Stimulated activated CD4-positive, alpha-beta T cell treated with anti-CD3 and anti-CD28 coated beads, Interleukin-12 subunit alpha, Interleukin-12 subunit beta, amount 100 ng/mL, for 24 hours (primary cell): Measurements from ENCODE around the gene AUTS2.

Experiments
- DNase-seq, 2 experiments: peaks; one replicate each; pipeline ENCODE4 v3.0.0-alpha.2; 2020; ENCODE audit warnings: low read depth in 2 of 2

Gene AUTS2

DNA sequence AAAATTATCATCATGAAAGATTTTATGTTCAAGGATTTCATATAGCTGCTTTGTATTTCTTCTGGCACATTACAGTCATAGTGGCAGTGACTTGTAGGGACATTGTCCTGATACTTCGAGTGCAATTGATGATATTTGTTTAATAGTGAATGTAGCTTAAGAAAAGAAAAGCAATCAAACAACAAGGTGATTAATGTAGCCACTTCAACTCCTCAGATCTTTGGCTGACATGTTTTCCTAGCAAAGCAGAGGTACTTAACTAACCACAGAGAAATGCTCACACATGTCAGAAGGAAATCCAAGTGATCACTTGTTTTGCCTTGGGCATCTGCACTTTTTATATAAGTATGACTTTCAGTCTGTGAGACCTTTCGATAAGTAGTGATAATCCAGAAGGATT lies 470.3 kb downstream of the AUTS2 start:
- DNase-seq, result no peak

DNA sequence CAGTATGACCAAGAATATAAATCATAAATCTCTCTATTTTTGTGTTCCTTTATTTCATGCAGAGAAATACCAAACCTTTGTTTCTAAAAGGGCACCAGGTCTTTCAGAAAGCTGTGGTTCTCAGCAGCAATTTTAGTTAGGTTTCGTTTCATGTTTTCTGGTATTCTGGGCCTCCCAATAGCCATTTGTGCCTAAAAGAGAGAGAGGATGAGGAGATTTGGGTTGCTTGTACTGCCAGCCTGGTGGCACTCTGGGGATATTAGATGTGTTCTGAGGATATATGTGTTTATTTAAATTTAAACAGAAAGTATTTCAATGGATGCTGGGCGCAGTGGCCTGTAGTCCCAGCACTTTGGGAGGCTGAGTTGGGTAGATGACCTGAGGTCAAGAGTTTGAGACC lies 471.7 kb downstream of the AUTS2 start:
- DNase-seq, result no peak

DNA sequence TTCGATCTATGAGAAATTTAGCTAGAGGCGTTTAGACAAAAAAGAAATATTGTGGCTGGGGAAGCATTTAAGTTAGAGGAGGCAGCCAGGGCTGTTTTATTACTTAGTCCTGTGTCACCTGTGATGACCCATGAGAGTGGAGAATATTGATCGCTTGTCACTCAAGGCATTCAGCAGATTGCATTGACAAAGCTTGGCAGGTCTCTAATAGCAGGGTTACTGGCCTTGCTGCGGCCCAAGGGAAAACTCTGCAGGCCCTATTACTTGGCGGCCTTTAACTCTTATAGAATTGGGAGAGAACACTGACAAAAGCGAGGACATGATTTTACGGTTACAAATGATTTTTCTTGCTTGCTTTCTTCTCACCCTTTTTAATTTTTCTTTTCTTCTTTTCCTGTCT lies 473.5 kb downstream of the AUTS2 start:
- DNase-seq, result no peak

DNA sequence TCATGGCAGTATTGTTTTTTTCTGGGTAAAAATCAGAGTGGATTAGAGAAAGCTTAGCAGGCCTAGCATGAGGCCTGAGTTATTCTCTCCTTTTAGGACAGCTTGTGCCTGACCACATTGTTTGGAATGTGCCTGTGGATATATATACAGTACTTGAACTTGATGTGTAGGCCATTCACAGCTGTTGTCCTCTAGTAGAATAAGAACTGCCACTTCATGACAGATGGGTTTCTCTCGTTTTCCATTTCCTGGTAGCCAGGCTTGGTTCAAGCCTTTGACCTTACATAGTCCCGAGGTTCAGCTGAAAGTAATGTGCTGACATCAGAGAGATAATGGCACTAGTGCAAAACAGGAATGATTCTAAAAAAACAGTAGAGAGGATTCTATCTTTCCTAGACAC lies 473.9 kb downstream of the AUTS2 start:
- no peak for DNase-seq

DNA sequence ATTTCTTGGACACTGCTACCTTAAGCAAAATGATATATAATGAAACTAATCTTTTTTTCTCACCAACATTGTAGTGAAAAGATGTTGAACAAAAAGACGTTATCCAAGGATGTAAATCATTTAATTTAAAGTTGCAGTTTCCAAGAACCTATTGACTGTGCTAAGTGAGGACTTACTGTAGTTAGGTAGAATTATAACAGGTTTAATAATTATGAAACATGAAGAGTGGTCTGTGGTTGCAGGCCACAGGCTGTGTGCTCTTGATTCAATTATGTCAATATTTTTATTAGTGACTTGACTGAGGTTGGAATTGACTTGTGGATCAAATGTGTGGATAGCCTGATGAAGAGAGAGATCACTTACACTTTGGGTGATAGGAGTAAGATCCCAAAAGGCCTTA lies 478.1 kb downstream of the AUTS2 start:
- DNase-seq, result no peak

DNA sequence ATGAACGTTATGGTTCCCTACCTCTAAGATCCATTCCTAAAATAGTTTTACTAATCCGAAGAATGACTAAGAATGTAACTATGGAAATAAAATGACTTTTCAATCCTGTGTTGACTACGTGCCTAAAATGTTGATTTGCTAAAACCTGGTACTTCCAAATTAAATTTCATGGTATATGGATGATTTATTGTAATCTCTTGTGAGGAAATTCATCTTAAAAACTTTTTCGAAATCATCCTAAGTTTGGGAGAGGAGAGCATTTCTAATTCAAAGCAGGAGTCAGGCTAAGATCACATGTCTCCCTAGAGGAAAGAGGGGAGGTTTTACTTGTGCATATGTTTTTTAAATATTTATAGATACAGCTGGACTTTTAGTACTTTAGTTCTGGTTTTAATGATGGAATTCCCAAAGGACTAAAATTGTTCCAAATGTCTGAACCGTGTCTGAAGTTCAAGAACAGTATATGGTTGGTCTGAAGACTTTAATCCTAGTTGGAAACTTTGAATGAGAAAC lies 483.9 kb downstream of the AUTS2 start:
- DNase-seq, result no peak

DNA sequence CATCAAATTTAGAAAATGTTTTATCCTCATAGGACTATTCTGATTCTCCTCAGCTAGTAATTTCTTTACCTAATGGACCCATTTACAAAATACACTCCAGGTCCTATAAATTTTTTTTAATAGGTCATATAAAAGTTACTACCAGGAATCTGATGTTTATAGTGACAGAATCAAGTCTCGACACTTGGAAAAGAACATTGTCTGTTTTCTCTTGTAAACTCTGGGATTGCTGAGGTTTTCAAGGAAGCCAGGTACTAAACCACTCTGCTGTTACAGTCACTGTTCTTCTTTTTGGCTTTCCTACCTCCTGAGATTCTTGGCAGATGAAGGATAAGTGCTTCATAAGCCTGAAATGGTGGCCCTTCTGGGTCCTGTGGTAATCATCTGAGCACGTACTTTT lies 493.1 kb downstream of the AUTS2 start:
- no peak for DNase-seq

DNA sequence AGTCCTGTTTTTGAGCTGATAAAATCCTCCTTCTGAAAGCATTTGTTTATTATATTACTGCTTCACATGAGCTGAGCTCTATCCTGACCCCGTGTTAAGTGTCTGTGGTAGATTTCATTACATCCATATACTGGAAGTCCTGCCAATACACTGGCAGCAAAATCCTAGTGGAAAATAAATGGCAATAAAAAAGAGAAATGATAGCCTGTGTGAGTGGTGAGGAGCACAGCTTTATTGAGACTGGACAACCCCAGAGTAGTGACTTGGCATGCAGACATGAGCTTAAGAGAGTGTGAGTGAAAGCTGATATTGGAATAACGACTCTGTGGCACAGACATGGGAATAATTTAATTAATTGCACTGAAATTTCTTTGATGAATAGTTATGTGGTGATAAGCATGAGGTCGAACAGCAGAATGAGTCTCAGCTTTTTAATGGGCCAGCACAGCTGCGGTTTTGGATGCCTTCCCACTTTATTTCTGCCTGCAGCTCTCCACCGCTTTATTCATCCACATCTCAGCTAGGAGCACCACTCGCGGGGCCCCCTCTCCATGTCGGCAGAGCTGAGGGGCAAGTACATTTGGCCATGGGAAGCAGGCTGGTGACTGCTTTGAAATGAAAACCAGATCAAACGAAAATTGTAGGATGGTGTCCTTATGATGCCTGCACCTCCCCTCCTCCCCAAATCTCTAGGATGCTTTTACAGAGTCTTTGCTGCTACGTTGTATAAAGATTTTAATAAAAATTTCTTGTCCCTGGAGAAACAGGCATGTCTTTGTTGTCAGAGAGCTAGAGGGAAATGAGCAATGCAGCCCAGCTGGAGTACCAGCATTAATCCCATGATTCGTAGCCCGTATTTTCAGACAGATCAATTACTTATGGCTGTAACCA lies 494.3 kb downstream of the AUTS2 start:
- DNase-seq, result no peak

DNA sequence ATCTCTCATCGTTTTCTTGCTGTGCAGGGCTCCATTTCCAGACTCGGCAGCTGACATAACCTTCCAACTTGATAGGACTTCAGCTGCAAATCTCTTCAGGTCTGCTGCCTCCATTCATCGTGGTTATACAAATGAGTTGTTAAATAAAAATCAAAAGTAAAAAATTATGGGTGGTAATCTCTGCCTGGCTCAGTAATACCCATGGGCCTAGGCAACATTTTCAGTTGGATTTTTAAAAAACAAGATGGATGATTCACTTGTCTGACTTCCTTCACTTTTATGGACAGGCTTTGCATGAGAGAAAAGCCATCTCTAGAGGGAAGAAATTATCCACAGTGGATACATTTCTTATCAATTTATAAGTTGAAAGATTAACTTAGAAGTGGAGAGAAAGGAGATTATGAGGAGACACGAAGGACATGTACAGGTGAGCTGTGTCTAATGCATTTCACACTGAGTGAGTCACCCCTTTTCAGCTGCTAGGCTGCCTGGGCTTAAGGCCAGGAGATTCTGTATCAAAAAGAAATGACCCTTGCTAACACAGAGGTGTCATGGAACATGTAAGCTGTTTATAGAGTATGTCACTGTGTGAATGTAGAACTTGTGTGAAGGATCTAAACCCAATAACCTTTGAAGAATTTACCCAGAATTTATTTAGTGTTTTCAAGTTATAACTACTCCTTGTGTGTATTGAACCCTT lies 495.1 kb downstream of the AUTS2 start:
- no peak for DNase-seq

DNA sequence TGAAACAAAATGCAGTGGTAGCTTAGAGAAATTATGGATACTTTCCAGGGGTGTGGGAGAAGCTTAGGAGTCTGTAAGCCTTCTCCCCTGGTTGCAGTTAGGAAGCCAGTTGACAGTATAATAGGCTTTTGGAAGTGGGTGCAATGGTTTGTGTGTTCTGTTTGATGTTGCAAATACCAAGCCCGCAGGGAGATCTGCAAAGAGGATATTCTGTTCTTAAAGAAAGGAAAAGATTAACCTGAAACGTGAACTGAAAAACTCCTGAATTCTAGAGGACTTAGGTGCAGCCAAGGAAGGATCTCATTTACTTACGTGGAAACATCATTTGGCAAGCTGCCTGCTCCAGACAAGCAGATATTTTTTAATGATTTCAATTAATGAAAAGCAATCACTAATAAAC lies 496.6 kb downstream of the AUTS2 start:
- DNase-seq, result no peak

DNA sequence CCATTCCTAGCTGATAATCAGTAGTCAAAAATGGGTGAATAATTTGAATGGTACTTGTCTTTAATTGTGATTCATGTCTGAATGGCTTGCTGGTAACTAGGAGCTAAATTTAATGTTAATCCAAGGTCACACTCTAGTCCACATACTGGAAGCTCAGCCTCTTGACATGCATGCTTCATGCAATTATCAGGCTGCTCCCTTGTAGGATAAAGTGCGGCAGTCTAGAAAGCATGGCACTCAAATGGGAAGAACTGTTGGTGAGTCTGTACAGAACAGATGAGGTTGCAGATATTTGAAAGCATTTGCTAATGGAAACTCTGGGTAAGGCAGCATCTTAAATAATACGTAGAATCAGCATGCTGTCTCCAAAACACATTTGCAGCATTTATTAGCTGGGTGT lies 499.4 kb downstream of the AUTS2 start:
- DNase-seq, result no peak

DNA sequence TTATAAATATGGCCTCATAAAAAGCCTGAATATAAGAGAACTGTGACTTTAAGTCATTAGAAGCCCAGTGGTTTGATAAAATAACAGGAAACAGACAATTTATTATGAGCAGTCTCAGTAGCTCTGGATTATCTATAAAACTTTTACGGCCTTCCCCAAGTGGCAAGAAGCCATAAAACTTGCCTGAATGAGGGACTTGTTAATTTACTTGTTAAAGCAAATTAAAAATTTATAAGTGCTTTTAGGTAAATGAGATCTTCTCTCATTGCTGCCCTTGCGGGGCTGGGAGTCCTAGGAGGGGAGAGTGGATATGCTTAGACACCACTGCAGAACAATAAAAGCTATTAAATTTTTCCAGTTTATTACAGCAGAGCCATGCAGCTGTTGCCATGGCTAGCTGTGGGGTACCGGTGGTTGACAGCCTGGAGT lies 499.9 kb downstream of the AUTS2 start:
- DNase-seq, result no peak

DNA sequence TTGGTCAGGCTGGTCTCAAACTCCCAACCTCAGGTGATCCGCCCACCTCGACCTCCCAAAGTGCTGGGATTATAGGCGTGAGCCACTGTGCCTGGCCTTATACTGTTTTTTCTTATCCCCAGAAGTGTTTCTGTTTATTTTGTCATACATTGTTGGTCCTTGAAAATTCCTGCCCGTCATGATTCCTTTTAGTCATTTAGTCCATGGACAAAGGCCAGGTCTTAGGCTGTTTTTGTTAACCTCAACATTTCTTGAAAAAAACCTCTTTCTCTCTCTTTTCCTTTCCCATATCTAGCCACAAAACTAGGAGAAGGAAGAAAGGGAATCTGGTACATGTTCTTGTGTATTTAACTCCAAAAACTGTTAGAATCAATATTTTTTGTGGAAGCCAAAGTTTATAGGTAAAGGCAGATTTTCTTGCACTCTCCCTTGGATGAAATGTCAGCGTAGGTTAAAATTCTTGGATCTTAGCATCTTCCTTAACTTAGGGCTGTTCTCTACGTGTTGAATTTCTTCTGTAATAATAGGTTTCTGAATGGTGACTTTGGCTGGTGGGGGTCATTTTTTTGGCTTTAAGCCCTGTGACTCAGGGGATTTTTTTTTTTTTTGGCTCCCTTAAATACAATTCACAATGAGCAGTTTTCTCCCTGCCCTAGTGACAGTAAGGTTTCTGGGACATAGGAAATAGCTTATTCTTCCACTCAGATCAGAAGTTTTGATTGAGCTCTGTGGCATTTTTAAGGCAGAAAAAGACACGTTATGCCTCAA lies 500.8 kb downstream of the AUTS2 start:
- no peak for DNase-seq

DNA sequence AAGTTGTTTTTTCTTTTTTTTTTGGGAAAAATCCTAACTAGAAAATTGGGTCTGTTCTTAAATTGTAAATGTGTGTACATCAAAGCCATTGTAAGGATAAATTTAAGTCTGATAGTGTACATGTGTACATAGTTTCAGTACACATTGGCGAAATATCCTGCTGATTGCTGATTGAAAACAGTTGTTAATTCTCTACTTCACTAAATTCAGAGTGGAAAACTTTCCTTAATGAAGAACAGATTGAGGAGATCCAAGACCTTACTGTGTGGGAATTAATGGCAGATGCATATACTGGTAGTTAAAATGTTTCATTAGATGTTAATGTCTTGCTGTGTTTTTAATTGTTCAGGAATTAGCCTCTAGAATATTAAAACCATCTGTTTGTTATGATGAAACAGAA lies 506.0 kb downstream of the AUTS2 start:
- no peak for DNase-seq

DNA sequence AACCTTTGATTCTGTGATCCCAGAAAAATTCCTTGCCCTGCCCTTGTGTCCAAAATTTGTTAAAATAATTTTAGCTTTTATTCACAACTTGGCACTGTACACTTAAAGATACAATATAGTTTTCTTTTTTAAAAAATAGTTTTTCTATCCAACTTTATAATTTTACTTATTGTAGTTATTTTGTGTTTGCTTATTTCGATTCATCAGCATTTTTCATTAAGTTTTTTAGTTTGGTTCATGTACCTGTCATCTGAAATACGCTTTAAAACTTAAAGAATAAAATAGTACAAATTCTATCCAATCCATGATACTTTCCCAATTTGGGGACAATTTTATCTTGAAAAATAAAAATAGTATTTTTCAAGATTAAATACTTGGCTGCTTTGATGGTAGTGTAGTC lies 514.8 kb downstream of the AUTS2 start:
- DNase-seq, result no peak

DNA sequence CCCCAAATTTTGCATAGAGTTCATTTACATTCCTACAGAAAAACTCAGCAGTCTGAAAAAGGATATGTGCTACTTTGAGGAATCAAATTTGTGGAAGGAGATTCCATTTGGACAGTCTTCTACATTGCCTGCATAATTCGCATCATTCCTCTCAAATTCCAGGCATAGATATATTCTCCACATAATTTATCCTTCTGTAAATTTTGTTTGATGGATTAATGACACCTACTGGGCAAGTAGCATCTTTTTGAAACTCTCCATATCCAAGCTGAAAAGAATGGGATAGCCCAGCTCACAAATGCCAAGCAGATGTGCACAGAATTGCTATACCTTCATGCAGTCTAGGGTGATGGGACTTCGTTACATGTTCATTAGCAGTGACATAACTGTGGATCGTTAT lies 515.3 kb downstream of the AUTS2 start:
- no peak for DNase-seq

DNA sequence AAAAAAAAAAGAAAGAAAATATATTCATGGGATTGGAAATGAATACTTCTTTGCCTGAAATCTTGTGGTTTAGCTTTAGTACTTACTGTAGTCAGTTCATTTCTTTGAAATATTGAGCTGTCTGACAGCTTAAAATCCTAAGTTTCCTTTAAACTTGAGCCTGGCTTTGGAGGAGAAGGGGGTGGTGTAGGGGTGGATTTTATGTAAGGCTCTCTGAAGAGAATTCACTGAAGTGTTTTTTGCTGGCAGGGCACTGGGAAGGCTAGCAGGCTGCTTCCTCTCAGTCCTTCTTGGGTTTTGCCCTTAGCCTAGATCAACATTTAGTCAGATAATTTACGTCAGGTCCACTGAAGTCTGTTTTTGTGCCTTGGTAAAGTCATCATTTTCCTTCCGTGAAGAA lies 516.5 kb downstream of the AUTS2 start:
- DNase-seq, result no peak

DNA sequence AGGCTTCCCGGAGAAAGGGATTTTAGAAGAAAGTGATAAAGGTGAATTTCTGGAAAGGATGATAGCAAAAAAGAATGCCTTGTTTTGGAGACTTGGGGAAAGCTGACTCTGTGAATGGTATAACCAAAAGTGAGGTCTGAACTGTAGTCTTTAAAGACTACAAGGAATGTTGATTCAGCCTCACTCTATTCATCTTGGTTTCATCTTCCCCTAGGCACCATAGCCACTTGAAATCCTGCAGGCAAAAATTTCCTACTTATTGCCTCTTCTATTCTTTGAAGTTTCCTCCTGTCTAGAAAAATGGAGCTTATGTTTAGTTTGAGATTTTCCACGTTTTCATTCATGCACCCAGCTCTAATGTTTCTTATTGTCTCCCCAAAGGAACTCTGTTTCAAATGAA lies 518.0 kb downstream of the AUTS2 start:
- DNase-seq, result no peak

DNA sequence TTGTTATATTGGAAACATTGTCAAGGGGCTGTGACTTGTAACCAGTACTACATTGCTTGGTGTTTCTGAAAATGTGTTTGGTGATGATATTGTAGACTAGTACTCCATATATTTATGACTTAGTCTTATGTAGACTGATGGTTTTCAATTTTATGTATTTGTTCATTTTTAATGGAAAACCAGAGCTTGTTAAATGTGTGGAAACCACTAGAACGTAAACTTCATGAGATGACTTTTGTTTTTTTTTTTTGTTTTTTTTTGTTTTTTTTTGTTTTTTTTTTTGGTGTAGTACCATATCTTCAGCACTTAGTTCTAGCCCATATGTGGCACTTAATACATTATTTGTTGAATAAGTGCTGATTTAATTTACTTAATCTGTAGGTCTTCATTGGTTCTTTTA lies 518.6 kb downstream of the AUTS2 start:
- DNase-seq, result no peak

DNA sequence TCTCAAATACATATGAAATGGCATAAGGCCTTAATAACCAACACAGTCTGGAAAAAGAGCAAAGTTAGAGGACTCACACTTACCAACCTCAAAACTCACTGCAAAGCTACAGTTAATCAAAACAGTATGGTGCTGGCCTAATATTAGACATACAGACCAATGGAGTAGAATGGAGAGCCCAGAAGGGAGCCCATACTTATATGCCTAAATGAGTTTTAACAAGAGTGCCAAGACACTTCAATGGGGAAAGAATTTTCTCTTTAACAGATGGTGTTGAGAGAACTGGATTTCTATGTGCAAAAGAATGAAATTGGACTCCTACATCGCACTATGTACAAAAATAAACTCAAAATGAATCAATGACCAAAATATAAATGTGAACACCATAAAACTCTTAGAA lies 522.6 kb downstream of the AUTS2 start:
- no peak for DNase-seq

DNA sequence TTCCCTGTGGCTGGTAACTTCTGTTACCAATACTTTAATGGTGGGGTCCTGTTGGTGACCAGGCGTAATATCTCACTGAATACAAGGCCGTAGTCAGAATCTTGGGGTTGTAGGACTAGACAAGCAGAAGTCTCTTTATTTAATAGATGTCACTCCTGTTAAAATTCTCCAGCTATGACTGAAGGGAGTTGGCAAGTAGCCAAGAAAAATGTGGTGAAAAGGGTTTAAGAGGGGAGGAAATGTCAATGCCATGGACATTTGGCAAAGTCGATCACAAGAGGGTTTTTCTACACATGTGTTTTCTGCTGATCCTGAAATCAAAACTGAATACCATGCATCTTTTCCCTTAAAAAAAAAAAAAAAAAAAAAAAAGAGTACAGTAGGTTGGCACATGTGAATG lies 533.5 kb downstream of the AUTS2 start:
- DNase-seq, result no peak

DNA sequence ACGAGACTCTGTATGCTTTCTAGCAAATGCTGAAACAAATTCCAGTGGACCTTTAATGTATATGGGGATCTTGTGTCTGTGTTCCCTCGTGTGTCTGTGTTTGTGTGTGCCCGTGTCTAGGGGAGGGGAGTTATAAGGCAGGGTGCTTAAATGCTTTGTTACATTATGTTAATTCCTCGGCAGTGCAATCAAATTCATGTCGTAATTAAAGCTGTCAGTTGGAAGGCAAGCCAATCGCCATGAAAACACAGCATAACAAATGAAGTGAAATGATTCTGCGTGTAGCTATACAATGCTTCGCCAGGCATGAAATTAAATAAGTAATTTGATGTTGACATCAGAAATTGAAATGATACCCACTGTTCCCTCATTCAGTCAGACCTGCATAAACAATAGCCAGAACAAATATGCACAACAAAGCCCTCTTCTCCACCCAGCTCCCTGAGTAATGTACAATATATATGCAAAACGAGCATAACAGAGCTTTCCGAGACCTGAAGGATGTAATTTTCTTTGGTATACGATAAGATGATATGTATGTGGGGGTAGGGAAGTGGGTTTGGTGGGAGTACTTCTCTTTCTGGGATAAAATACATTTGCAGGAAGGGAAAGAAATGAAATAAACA lies 534.1 kb downstream of the AUTS2 start:
- DNase-seq, result no peak
